ENCODE data around the gene UTS2R.

Gene UTS2R

DNA sequence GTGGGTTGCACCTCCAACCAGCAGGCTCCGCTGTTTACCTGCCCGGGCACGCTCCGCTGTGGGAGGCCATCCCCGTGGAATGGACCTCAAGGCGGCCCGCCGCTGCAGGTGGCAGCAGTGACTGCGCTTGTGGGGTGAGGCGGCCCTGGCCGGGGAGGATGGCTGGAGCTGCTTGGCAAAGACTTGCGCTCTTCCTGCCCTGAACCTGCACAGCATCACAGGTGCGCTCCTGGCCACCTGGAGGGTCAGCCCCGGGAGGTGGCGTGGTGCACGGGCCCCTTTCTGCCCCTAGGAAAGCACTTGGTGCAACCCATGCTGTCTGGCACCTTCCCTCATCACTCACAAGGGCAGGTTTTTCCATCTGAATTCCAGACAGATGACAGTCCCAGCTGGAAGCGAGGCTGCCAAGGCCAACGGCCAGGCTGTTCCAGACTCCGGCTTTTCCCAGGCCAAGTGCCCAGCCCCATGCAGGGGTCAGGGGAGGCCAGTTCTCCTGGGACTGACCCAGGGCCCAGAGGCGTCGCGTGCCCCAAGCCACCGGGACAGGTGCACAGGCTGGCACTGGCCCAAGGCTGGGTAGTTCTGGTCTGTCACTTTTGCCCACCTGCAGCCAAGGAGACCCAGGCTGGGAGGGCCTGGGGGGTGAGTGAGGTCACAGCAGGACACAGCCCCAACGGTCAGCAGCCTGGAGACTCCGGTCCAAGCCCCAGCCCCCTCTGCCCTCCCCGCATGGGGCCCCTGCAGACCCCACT is 13.3 kb downstream of the UTS2R start (continued):
- no peak for TF ChIP-seq OVOL3 (tag by site-specific recombination; IDR thresholded peaks at IDR 0.05)
- no peak for TF ChIP-seq ZNF473 (tag by site-specific recombination; IDR thresholded peaks at IDR 0.05)
- TF ChIP-seq ZNF423 (tag by site-specific recombination; IDR thresholded peaks at IDR 0.05), result peak; percentile 46; the same call in 1 of the 2 replicates
- no peak for TF ChIP-seq ZNF514 (tag by site-specific recombination; IDR thresholded peaks at IDR 0.05)
- no peak for TF ChIP-seq ZNF398 (tag by site-specific recombination; IDR thresholded peaks at IDR 0.05)
- TF ChIP-seq MYNN (tag by site-specific recombination; IDR thresholded peaks at IDR 0.05; ENCODE audit: borderline replicate concordance), result no peak
- no peak for TF ChIP-seq MZF1 (tag by site-specific recombination; IDR thresholded peaks at IDR 0.05; ENCODE audit: borderline replicate concordance)
- no peak for TF ChIP-seq ZNF350 (tag by site-specific recombination; IDR thresholded peaks at IDR 0.05)
- TF ChIP-seq ZNF747 (tag by site-specific recombination; IDR thresholded peaks at IDR 0.05), result no peak
- no peak for TF ChIP-seq ZNF544 (tag by site-specific recombination; IDR thresholded peaks at IDR 0.05)
- TF ChIP-seq, protein P1, sequence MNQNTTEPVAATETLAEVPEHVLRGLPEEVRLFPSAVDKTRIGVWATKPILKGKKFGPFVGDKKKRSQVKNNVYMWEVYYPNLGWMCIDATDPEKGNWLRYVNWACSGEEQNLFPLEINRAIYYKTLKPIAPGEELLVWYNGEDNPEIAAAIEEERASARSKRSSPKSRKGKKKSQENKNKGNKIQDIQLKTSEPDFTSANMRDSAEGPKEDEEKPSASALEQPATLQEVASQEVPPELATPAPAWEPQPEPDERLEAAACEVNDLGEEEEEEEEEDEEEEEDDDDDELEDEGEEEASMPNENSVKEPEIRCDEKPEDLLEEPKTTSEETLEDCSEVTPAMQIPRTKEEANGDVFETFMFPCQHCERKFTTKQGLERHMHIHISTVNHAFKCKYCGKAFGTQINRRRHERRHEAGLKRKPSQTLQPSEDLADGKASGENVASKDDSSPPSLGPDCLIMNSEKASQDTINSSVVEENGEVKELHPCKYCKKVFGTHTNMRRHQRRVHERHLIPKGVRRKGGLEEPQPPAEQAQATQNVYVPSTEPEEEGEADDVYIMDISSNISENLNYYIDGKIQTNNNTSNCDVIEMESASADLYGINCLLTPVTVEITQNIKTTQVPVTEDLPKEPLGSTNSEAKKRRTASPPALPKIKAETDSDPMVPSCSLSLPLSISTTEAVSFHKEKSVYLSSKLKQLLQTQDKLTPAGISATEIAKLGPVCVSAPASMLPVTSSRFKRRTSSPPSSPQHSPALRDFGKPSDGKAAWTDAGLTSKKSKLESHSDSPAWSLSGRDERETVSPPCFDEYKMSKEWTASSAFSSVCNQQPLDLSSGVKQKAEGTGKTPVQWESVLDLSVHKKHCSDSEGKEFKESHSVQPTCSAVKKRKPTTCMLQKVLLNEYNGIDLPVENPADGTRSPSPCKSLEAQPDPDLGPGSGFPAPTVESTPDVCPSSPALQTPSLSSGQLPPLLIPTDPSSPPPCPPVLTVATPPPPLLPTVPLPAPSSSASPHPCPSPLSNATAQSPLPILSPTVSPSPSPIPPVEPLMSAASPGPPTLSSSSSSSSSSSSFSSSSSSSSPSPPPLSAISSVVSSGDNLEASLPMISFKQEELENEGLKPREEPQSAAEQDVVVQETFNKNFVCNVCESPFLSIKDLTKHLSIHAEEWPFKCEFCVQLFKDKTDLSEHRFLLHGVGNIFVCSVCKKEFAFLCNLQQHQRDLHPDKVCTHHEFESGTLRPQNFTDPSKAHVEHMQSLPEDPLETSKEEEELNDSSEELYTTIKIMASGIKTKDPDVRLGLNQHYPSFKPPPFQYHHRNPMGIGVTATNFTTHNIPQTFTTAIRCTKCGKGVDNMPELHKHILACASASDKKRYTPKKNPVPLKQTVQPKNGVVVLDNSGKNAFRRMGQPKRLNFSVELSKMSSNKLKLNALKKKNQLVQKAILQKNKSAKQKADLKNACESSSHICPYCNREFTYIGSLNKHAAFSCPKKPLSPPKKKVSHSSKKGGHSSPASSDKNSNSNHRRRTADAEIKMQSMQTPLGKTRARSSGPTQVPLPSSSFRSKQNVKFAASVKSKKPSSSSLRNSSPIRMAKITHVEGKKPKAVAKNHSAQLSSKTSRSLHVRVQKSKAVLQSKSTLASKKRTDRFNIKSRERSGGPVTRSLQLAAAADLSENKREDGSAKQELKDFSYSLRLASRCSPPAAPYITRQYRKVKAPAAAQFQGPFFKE (tag by site-specific recombination; IDR thresholded peaks at IDR 0.05; ENCODE audit: borderline replicate concordance), result no peak
- TF ChIP-seq, protein P2, sequence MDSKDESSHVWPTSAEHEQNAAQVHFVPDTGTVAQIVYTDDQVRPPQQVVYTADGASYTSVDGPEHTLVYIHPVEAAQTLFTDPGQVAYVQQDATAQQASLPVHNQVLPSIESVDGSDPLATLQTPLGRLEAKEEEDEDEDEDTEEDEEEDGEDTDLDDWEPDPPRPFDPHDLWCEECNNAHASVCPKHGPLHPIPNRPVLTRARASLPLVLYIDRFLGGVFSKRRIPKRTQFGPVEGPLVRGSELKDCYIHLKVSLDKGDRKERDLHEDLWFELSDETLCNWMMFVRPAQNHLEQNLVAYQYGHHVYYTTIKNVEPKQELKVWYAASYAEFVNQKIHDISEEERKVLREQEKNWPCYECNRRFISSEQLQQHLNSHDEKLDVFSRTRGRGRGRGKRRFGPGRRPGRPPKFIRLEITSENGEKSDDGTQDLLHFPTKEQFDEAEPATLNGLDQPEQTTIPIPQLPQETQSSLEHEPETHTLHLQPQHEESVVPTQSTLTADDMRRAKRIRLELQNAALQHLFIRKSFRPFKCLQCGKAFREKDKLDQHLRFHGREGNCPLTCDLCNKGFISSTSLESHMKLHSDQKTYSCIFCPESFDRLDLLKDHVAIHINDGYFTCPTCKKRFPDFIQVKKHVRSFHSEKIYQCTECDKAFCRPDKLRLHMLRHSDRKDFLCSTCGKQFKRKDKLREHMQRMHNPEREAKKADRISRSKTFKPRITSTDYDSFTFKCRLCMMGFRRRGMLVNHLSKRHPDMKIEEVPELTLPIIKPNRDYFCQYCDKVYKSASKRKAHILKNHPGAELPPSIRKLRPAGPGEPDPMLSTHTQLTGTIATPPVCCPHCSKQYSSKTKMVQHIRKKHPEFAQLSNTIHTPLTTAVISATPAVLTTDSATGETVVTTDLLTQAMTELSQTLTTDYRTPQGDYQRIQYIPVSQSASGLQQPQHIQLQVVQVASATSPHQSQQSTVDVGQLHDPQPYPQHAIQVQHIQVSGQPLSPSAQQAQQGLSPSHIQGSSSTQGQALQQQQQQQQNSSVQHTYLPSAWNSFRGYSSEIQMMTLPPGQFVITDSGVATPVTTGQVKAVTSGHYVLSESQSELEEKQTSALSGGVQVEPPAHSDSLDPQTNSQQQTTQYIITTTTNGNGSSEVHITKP (tag by site-specific recombination; IDR thresholded peaks at IDR 0.05), result peak; percentile 97
- no peak for TF ChIP-seq ZFP69B (tag by site-specific recombination; IDR thresholded peaks at IDR 0.05)
- TF ChIP-seq ZNF341 (tag by site-specific recombination; IDR thresholded peaks at IDR 0.05; ENCODE audit: low read depth), result no peak; the same call in none of the 2 replicates
- TF ChIP-seq ZNF555 (tag by site-specific recombination; conservative IDR thresholded peaks at IDR 0.05), result no peak
- TF ChIP-seq, protein P3, sequence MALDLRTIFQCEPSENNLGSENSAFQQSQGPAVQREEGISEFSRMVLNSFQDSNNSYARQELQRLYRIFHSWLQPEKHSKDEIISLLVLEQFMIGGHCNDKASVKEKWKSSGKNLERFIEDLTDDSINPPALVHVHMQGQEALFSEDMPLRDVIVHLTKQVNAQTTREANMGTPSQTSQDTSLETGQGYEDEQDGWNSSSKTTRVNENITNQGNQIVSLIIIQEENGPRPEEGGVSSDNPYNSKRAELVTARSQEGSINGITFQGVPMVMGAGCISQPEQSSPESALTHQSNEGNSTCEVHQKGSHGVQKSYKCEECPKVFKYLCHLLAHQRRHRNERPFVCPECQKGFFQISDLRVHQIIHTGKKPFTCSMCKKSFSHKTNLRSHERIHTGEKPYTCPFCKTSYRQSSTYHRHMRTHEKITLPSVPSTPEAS (tag by site-specific recombination; IDR thresholded peaks at IDR 0.05), result no peak
- TF ChIP-seq ZNF776 (tag by site-specific recombination; IDR thresholded peaks at IDR 0.05; ENCODE audit: borderline replicate concordance), result no peak
- TF ChIP-seq, protein P4, sequence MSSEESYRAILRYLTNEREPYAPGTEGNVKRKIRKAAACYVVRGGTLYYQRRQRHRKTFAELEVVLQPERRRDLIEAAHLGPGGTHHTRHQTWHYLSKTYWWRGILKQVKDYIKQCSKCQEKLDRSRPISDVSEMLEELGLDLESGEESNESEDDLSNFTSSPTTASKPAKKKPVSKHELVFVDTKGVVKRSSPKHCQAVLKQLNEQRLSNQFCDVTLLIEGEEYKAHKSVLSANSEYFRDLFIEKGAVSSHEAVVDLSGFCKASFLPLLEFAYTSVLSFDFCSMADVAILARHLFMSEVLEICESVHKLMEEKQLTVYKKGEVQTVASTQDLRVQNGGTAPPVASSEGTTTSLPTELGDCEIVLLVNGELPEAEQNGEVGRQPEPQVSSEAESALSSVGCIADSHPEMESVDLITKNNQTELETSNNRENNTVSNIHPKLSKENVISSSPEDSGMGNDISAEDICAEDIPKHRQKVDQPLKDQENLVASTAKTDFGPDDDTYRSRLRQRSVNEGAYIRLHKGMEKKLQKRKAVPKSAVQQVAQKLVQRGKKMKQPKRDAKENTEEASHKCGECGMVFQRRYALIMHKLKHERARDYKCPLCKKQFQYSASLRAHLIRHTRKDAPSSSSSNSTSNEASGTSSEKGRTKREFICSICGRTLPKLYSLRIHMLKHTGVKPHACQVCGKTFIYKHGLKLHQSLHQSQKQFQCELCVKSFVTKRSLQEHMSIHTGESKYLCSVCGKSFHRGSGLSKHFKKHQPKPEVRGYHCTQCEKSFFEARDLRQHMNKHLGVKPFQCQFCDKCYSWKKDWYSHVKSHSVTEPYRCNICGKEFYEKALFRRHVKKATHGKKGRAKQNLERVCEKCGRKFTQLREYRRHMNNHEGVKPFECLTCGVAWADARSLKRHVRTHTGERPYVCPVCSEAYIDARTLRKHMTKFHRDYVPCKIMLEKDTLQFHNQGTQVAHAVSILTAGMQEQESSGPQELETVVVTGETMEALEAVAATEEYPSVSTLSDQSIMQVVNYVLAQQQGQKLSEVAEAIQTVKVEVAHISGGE (tag by site-specific recombination; conservative IDR thresholded peaks at IDR 0.05; ENCODE audit: low read depth), result no peak
- TF ChIP-seq ZBTB17 (tag by site-specific recombination; IDR thresholded peaks at IDR 0.05), result no peak
- no peak for TF ChIP-seq ZNF530 (tag by site-specific recombination; IDR thresholded peaks at IDR 0.05; ENCODE audit: low read depth)
- TF ChIP-seq ZNF623 (tag by site-specific recombination; IDR thresholded peaks at IDR 0.05), result no peak
- TF ChIP-seq RBAK (tag by site-specific recombination; IDR thresholded peaks at IDR 0.05), result no peak
- no peak for TF ChIP-seq GFI1B (tag by site-specific recombination; IDR thresholded peaks at IDR 0.05)
- TF ChIP-seq BCL11A (tag by site-specific recombination; IDR thresholded peaks at IDR 0.05; ENCODE audit: low read depth), result 0 out of 2 replicates have a peak, but pooled peaks have one; percentile 39
